Stimulated activated CD8-positive, alpha-beta memory T cell treated with anti-CD3 and anti-CD28 coated beads, Interleukin-12 subunit alpha, Interleukin-12 subunit beta, amount 100 ng/mL, for 24 hours (primary cell): ENCODE measurements around the gene REEP1.
"Not testable (repeated sequence)": the region's sequence is repeated elsewhere in the genome, so short reads cannot be mapped to it uniquely, and the experiment has no call there.

ENCODE experiments used
- DNase-seq: peaks from one replicate; pipeline ENCODE4 v3.0.0-alpha.2; 2020; ENCODE audit errors: extremely low read depth

Gene REEP1

DNA sequence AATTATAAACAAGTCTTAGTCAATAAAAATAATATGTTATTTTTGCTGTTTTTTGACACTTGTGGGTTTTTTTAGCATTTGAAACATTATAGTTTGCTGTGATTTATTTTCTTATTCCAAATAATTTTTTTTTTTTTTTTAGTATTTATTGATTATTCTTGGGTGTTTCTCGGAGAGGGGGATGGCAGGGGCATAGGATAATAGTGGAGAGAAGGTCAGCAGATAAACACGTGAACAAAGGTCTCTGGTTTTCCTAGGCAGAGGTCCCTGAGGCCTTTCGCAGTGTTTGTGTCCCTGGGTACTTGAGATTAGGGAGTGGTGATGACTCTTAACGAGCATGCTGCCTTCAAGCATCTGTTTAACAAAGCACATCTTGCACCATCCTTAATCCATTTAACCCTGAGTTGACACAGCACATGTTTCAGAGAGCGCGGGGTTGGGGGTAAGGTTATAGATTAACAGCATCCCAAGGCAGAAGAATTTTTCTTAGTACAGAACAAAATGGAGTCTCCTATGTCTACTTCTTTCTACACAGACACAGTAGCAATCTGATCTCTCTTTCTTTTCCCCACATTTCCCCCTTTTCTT lies 8.5 kb upstream of the REEP1 start:
- DNase-seq, result not testable (repeated sequence)

DNA sequence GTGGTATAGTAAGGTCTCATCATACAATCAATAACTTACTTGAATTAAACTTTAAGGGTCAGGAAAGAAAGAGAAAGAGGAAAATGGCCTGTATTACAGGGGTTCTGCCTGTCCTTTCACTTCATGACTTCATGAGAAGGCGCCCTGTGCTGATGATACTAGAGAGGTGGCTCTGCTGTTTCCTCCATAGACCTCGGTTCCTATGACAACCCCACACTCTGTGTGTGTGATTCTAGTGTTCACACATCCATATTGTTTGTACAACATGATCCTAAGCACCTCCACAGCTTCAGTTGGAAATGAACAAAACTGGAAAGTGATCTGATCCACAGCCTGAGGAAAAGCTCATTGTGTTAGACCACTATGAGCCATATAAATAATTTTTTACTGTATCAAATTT lies 7.0 kb upstream of the REEP1 start:
- no peak for DNase-seq

DNA sequence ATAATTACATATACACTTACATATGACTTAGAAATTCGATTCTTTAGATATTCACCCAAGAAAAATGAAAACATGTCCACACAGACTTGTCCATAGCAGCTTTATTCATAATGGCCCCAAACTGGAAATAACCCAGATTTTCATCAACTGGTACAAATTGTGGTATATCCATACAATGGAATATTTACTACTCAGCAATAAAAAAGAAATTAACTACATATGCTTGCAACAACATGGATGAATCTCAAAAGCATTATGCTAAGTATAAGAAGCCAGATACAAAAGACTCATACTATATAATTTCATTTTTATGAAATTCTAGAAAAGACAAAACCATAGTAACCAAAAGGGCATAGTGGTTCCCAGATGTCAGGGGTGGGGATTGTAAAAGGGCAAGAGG lies 5.1 kb upstream of the REEP1 start:
- no peak for DNase-seq

DNA sequence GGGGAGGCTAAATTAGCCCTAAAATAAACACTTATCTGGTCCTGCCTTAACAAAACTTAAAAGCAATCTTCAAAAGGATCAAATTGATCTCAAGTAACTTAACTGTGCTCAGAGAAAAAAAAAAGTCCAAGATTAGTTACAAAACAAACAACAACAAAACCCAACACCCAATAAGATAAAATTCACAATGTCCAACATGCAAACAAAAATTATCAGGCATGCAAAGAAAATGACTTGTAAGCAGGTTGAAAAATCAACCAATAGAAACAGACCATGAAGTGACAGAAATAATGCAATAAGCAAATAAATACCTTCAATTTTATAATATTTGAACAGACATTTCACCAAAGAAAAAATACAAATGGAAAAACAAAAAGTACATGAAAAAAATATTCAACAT lies 4.0 kb upstream of the REEP1 start:
- no peak for DNase-seq

DNA sequence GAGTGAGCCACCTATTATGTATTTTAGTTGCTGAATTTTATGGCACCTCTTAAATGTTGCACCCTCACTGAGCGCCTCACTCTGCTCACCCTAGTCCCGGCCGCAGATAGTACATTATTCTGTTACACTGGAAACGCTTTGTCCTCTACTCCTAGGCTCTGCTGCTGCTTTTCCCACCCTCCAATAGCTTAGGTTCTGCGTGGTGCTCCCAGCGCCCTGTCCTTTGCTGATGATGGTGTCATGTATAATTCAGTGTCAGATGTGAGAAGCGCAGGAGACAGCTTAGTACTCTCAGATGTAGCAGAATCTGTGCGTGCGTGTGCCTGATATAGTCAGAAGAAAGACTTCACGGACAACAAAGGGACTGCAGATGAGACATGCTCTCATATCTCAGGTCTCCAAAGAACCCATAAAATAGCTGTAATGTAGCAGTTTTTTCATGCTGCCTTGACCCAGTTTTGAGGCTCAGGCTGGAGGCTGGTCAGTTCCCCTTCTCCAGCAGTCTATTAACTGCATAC lies 1.4 kb upstream of the REEP1 start:
- no peak for DNase-seq

DNA sequence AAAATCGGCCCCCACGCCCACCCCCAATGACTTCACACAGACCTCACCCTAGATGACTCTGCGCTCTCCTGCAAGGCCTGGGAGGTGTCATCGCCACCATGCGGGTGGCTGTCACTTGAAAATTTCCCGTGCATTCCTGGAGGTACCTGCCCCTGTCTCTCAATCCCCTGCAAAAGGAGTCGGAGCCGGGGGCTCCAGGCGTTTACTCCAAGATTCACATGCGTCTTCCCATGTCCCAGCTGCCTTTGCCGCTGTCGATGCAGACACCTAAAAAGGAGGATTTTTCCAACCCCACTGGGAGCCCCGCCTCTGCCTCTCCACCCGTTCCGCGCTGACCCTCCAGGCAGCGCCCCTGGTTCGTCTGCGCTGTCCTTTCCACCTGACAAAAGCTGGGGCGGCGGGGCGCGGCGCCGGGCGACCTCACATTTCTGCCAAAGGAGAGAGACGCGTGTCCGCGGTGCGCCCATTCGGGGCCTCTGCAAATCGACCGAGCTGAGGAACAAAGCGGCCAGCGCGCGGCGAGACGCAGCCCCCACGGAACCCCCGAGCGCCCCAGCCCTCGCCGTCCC lies 667 bp downstream of the REEP1 start:
- DNase-seq, result no peak

DNA sequence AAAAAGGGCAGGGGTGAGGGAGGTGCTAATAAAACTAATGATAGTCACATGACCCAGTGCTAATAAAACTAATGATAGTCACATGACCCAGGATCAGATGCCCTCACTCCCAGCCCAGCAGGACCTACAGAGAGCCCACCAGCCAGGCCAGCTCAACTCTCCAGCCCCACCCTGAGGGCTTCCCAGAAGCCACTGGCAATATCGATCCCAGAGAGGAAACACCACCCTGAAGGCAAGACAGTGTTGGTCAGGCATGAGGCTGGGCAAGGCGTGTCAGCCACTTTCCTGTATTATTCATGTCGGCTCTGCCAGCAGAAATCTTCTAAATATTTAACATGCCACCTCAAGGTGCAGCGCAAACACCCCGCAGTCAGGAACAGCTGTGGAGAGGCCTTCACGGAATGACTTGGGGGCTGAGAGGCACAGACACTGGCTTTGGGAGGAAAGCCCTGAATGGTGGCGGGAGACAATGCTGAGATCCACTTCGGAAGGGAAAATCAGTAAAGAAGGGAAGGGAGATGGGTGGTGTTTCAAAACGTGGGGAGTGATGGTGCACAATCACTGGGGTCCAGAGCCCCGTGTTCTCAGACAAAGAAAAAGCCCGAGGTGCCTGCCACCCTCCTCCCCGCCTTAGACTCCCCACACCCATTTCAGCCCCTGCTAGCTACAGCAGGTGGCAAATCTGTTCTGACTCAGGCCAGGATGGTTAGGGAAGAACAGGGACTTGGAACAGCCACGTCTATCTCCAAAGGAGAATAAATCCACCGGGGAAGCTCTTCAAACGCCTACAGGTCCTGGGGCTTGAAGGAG lies 1.4 kb downstream of the REEP1 start:
- DNase-seq, result no peak

DNA sequence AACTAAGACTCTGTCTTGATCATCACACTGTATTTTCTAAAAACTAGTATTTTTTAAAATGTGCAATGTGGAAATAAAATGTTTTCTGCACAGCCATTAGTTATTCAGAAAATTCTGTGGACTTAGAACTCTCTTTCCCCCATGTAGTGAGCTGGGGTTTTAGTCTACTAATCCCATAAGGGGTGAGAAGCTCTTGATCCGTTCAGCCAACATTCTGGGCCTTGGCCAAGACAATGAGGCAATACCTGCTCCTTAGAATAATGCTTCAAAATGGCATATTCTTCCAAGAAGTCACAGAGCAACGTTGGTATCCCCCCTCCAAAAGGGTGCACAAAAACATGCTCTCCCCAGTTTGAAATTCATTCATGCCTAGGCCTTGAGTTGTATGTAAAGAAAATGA lies 4.0 kb downstream of the REEP1 start:
- no peak for DNase-seq

DNA sequence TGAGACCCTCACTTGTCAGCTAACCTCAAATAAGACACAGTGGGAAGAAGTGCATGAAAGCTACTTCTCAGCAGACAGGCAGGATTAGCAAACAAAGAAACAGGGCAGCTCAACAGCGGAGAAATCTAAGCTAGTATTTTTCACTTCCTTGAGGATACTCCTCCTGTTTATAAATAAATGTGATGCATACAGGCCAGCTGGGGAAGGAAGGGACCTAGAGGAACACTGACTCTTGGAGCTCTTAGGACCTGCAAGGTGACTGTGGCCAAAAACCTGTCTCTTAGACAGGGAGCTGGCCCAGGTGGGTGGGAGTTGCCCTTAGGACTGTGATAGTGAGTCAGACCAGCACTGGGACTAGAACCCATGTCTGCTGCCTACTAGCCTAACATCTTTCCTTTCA lies 4.8 kb downstream of the REEP1 start:
- DNase-seq, result no peak

DNA sequence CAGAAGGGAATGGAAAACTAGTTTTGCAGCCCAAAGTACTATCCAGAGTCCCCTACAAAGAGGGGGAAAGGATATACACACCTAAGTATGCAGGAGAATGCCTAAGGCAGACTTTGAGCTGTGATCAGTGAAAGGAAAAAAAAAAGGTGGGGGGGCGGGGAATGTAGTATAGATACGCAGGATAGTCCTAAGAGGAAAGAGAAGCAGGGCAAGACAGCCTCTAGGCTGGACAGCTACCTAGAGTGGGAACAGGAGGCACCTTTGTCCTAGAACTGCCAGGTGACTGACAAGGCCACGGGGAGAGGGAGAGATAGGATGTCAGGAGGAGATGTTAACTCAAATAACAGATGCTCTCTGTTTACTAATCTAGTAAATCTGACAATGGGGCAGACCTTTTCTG lies 6.0 kb downstream of the REEP1 start:
- DNase-seq, result no peak

DNA sequence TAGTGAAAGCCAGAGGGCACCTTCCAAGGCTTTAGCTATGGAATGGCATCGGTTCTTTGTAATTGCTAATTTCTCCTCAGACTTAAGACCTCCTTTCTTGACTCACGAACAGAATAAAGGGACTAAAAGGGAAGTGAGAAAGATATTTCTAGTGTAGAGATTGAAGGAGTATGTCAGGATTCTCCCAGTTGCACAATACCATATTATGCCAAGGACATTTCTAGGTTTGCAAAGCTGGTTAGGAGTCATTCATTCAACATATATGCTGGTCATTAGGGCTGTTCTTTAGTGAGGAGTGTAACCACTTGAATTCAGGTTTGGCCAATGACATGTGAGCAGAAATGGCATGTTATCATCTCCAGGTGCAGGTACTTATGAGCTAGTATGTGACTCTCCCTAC lies 7.4 kb downstream of the REEP1 start:
- DNase-seq, result no peak

DNA sequence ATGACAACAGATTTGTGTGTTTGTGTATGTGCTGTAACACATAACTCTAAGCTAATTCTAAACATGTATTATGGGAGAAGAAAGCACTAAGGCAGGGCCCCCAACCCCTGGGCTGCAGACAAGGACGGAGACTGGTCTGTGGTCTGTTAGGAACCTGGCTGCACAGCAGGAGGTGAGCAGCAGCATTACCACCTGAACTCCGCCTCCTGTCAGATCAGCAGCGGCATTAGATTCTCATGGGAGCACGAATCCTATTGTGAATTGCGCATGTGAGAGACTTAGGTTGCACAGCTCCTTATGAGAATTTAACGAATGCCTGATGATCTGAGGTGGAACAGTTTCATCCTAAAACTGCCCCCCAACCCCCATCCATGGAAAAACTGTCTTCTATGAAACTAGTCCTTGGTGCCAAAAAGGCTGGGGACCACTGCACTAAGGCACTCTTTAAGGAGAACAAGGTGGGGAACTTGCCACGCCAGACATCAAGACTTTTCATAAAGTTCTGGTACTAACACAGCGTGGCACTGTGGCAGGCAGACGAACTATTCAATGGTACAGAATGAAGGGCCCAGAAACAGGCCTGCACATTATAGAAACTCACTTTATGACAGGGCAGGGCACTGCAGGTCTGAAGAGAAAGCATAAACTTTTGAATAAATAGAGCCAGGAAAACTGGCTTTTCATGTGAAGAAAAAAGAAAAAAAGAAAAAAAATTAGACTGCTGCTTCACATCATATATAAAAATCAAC lies 14.0 kb downstream of the REEP1 start:
- no peak for DNase-seq

DNA sequence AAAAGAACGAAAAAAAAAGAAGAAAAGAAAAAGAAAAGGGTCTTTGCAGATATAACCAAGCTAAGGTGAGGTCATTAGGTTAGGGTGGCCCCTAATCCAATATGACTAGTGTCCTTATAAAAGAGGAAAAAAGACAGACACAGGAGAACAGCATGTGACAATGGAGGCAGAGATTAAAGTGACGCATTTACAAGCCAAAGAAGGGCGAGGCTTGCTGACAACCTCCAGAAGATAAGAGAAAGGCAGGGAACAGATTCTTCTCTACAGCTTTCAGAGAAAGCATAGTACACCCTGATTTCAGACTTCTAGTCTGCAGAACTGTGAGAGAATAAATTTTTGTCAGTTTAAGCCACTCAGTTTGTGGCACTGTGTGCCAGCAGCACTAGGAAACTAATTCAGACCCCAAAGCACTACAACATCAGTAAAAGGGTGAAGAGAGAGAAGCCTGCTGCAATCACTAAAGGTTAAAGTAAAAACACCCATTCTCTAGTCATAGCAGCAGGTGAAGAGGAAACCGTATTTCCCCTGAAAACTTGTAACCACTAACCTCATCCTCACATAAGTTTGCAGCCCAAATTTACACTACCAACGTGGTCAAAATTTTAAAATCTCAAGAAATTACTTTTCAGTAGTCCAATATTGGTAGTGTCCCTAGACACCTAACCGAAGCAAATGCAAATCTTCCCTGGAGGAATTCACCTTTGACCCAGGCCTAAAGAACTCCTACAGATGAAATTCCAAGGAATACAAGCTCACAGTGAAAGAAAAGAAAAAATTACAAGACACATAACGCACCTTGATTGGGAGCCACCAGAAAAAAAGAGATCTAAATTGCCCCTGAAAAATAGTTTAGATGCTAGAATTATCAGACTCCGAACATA lies 17.5 kb downstream of the REEP1 start:
- no peak for DNase-seq

DNA sequence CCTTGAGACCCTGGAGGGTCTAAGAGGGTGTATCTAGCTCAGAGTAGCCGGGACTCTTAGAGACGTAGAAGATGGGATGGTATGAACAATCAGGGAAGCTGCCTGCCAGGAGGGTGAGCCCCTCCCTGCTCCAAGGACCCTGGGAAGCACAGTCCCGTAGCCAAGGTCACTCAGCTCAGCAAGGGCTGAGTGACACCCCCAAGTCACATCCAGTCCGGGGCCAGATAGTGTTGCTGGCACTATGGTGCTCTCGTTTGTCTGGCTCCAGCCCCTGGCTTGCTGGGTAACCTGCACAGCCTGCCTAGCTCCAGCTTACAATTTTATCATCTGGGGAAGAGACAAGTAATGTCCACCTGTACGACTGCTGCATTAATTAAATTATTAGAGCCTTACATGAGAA lies 22.3 kb downstream of the REEP1 start:
- no peak for DNase-seq

DNA sequence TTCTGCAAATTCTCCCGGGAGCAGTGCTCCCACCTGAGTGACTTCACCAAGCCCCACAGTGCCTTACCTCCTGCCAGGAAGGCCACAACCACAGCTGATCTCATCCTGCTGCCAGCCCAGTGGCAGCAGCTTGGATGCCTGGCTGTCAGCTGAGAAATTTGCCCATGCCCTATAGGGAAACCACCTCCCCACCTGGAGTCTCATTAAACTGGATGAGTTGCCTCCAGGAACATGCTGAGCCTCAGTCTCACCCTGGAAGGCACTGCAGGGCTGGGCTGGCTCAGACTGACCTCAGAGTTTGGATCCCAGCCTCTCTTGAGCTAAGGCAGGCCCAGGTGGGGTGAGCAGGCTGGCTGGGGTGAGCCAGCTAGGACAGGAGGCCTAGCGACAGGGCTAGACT lies 23.3 kb downstream of the REEP1 start:
- DNase-seq, result no peak

DNA sequence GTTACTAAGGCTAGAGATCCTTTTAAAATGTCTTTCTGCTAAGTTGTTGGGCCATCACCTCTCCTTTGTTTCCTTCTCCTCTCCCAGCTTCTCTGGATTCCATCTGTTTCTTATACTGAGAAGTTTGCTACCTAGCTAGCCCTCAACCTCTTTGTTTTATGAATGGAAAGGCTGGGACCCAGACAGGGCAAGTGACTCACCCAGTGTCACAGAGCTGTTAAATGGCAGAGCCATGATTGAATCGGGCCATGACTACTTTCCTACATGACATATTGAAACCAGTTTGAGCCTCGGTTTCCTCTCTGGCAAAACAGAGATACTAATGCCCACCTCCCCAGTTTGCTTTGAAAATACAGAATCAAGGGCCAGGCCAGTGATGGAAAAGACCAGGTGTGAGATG lies 24.1 kb downstream of the REEP1 start:
- no peak for DNase-seq

DNA sequence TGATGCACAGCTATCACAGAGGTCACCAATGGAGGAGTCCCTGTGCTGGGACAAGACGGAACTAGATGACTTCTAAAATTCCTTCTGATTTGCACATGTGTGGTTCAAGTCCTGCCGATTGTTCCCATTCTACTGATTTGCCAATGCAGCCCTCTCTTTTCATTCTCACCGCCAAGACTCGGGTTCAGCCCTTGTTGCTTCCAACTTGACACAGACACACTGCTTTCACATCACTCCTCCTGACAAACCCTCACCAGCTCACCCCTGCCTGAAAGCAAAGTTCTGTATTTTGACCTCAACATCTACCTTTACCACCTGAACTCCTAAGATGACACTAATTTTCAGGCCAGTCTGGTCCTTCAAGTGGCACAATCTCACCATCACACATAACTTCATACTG lies 25.5 kb downstream of the REEP1 start:
- DNase-seq, result no peak

DNA sequence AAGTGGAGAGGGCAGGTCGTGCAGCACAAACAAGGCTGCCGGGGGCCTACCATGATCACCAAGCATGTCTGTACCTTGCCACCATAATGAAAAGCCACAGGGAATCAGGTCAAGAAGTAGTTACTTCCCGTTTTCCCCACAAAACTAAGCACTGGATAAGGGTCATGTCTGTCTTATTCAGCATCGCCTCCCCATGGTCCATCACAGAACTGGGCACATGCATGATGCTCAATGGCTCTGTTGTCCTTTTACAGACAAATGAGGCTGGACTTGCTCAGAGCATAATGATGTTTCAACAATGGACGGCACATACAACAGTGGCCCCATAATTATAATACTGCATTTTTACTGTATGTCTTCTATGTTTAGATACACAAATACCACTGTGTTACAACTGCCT lies 27.5 kb downstream of the REEP1 start:
- no peak for DNase-seq

DNA sequence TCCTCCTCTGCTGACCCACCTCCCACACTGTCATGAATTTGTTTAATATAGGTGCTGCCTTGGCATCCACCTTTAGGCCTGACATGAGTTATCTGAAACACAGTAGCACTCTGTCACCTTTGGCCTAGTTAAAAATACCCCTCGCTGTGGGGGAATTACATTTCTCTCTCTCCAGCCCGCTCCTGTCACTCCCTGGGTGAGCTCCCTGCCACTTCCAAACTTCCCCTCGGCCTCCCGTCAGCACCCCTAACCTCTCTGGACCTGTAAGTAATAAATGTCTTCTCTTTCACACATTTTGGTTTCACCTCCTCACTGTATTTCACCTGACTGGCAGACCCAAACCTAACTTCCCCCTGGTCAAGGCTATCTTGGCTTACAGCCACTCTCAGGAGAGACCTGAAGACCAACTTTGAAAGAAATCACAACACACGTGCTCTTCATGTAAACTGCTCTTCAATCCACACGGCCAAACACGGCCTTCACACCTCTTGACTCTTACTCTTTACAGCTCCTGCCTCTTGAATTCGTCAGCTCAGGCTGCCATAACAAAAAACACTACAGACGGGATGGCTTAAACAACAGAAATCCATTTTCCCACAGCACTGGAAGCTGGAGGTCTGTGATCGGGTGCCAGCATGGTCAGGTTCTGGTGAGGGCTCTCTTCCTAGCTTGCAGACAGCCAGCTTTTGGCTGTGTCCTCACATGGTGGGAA lies 28.3 kb downstream of the REEP1 start:
- DNase-seq, result no peak

DNA sequence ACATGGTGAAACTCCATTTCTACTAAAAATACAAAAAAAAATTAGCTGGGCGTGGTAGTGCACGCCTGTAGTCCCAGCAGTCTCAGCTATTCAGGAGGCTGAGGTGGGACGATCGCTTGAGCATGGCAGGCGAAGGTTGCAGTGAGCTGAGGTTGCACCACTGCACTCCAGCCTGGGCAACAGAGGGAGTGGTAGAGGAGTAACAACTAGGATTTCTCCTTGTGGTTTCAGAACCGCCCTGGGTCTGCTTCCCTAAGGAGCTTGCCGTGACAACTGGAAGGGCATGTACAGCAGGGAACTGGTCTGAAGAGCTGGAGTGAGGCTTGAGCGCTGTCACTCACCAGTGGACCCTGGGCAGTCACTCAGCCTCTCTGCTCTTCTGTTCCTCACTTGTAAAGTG lies 29.1 kb downstream of the REEP1 start:
- DNase-seq, result no peak

DNA sequence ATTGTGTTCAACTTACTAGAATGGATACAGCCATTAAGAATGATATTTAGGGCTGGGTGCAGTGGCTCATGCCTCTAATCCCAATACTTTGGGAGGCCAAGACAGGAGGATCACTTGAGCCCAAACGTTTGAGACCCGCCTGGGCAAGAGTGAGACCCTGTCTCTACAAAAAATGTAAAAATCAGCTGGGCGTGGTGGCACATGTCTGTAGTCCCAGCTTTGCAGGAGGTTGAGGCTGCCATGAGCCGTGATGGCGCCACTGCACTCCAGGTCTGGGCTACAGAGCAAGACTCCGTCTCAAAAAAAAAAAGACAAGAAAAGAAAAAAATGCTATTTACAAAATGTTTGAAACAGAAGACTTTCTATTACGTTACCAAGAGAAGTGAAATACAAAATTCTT lies 30.0 kb downstream of the REEP1 start:
- no peak for DNase-seq
